ENCODE results near the gene TTLL10. TPM values are rescaled to one million over a fixed set of nuclear protein-coding genes. Genes with fewer than 3 reads are reported as not detected.

Gene TTLL10
- total RNA-seq, 4 donors from 2014 or later: not detected

DNA sequence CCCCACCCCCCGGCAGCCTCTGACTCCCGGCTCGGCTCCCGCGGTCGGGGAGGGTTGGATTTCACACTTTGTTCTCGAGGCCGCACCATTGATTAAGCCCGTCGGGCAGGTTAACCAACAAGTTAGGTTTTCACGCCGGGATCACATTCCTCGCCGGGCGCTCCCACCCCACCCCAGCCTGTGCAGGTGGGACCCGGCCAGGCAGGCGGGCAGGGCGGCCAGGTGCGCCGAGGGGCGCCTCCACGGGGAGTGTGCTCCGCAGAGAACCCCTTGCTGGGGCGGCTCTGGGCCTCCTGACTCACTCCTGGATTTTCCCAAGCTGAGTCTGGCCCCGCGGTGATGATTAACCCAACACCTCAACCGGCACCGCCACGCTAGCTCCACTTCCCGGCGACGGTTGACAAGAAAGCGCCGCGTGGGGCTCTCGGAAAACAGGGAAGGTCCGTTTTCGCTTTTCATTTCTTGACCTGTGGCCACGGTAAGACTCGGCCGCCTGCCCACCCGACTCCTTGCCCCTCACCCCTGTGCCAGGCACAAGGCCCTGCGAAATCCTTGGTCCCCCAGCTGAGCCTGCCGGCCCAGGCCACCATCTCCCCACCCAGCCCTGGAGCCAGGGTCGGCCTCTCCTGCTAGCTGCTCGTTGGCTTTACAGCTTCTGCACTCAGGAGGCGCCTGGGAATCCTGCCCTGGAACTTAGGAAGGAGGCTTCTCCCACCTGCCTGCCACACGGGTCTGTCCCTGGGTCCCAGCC, 8.8 kb upstream of the TTLL10 start:
- peak overlapping the region; percentile 55 for H3K4me3 ChIP-seq
- DNase-seq (ENCODE audit: low spot score in 2 of 2): no peak
- no peaks in the 10 kb centered on the region for H3K9me3 ChIP-seq
- TF ChIP-seq POLR2AphosphoS5 (IDR thresholded peaks at IDR 0.05): no peak
- no peak for TF ChIP-seq POLR2A (IDR thresholded peaks at IDR 0.05)
- TF ChIP-seq CTCF (IDR thresholded peaks at IDR 0.05): no peak
- no peak for TF ChIP-seq EP300 (IDR thresholded peaks at IDR 0.05)
- H3K4me1 ChIP-seq: peaks cover 34% of the 10 kb centered on the region
- H3K27me3 ChIP-seq: peaks cover 47% of the 10 kb centered on the region
- peak overlapping the region; percentile 85 for H3K27ac ChIP-seq
- 38% methylated on average over 29 of the region's 48 CpGs for WGBS
- no peaks in the 10 kb centered on the region for H3K36me3 ChIP-seq

GRCh38 chr1:1165485-1165884, 8.2 kb upstream of the TTLL10 start:
- TF ChIP-seq EP300 (IDR thresholded peaks at IDR 0.05) (no peak), CTCF (IDR thresholded peaks at IDR 0.05) (no peak), POLR2A (IDR thresholded peaks at IDR 0.05) (no peak), POLR2AphosphoS5 (IDR thresholded peaks at IDR 0.05) (no peak)

DNA sequence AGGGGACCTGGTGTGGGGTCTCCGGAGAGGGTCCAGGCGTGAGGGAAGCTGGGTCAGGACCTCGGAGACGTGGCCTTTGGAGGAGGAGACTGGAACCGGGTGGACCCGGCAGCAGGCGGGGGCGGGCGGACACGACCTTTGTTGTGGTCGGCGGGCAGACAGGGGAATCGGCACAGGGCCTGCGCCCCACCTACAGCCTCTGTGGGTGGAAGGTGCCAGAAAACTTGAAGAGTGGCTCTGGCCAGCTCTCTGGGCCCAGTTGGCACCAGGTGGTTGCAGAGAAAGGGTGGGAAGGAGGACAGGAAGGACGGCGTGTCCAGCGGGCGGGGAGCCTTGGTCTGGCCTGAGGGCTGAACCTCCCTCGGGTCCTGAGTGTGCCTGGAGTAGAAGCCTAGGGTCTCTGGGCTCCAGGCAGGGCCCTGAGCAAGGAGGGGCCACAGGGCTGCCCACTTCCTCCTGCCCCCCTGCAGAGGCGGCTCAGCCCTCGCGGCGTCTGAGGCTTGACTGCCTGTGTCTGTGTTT, 7.7 kb upstream of the TTLL10 start:
- TF ChIP-seq POLR2AphosphoS5 (IDR thresholded peaks at IDR 0.05): no peak
- TF ChIP-seq CTCF (IDR thresholded peaks at IDR 0.05): no peak
- TF ChIP-seq EP300 (IDR thresholded peaks at IDR 0.05): no peak
- TF ChIP-seq POLR2A (IDR thresholded peaks at IDR 0.05): no peak
- peaks cover 58% of the 10 kb centered on the region for H3K27me3 ChIP-seq
- peaks cover 34% of the 10 kb centered on the region for H3K4me1 ChIP-seq
- no peaks in the 10 kb centered on the region for H3K36me3 ChIP-seq
- no peaks in the 10 kb centered on the region for H3K9me3 ChIP-seq
- no peak for DNase-seq (ENCODE audit: low spot score in 2 of 2)
- peak overlapping the region; percentile 85 for H3K27ac ChIP-seq
- 42% methylated on average over 15 of the region's 23 CpGs for WGBS
- H3K4me3 ChIP-seq: peak overlapping the region; percentile 55

More at GRCh38 chr1:1165485-1165884, 8.2 kb upstream of the TTLL10 start:
- H3K4me1 ChIP-seq: peaks cover 34% of the 10 kb centered on the region
- no peaks in the 10 kb centered on the region for H3K36me3 ChIP-seq
- no peaks in the 10 kb centered on the region for H3K9me3 ChIP-seq
- peak overlapping the region; percentile 55 for H3K4me3 ChIP-seq
- DNase-seq (ENCODE audit: low spot score in 2 of 2): no peak
- peak overlapping the region; percentile 85 for H3K27ac ChIP-seq
- 72% methylated on average over 10 of the region's 12 CpGs for WGBS
- peaks cover 53% of the 10 kb centered on the region for H3K27me3 ChIP-seq

DNA sequence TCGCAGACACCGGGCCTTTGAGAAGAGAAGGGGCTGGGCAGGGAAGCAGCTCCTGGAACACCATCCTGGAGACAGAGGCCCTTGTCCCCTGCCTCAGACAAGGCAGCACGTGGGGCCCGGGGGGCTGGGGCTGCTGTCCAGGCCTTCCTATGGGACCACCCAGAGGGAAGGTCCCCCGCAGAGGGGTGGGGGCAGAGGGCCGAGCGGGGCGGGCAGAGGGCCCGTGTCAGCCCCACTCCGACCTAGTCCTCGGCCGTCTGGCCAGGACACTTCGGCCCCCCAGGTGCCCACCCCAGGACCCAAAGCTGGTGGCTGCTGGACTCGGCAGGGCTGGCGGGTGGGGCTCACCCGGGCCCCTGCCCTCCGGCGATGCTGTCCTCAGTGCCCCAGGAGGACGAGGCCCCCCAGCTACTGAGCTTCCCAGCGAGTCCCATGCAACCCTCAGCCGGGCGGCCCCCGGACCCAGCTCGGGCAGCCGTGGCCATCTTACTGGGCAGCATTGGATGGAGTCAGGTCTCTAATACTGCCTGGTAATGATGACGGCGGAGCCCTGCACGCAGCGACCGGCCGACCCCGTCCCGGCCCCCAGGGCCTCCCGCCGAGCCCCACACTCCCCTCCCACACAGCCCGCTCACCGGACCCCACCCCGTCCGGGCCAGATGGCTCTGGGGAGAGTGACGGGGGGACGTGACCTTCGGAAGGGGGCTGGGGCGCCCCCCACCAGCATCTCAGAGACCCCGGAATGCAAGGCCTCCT, 6.9 kb upstream of the TTLL10 start:
- no peaks in the 10 kb centered on the region for H3K9me3 ChIP-seq
- H3K27me3 ChIP-seq: peaks cover 64% of the 10 kb centered on the region
- no peak for DNase-seq (ENCODE audit: low spot score in 2 of 2)
- peak overlapping the region; percentile 55 for H3K4me3 ChIP-seq
- no peak for TF ChIP-seq POLR2A (IDR thresholded peaks at IDR 0.05)
- TF ChIP-seq EP300 (IDR thresholded peaks at IDR 0.05): no peak
- no peak for TF ChIP-seq CTCF (IDR thresholded peaks at IDR 0.05)
- TF ChIP-seq POLR2AphosphoS5 (IDR thresholded peaks at IDR 0.05): no peak
- H3K4me1 ChIP-seq: peaks cover 34% of the 10 kb centered on the region
- no peaks in the 10 kb centered on the region for H3K36me3 ChIP-seq
- no peak overlapping the region for H3K27ac ChIP-seq
- 67% methylated on average over 3 of the region's 44 CpGs for WGBS

GRCh38 chr1:1167398-1167821, 6.3 kb upstream of the TTLL10 start:
- H3K9me3 ChIP-seq: no peaks in the 10 kb centered on the region
- no peak for DNase-seq (ENCODE audit: low spot score in 2 of 2)
- H3K27ac ChIP-seq: no peak overlapping the region
- peaks cover 62% of the 10 kb centered on the region for H3K27me3 ChIP-seq
- no peak overlapping the region for H3K4me3 ChIP-seq
- H3K36me3 ChIP-seq: no peaks in the 10 kb centered on the region
- H3K4me1 ChIP-seq: peaks cover 28% of the 10 kb centered on the region
- no peak for TF ChIP-seq POLR2A (IDR thresholded peaks at IDR 0.05)
- no peak for TF ChIP-seq POLR2AphosphoS5 (IDR thresholded peaks at IDR 0.05)
- TF ChIP-seq EP300 (IDR thresholded peaks at IDR 0.05): no peak
- TF ChIP-seq CTCF (IDR thresholded peaks at IDR 0.05): no peak
- WGBS: no CpG with 5 or more reads among the region's 20 CpGs
